C4-2B (cell line): ENCODE results near the gene NLGN1.
"Not testable (repeated sequence)": the region's sequence is repeated elsewhere in the genome, so short reads cannot be mapped to it uniquely, and the experiment has no call there.

ENCODE experiments used
- H3K27ac ChIP-seq: fragments of 450-650 bp; 2 replicates; pipeline ENCODE4 v1.5.1; 2017
- ZFX ChIP-seq: fragments of 450-650 bp; IDR thresholded peaks from 2 replicates; pipeline ENCODE4 v1.6.1; 2017
- TF ChIP-seq, protein P1 (sequence below): fragments of 450-650 bp; conservative IDR thresholded peaks from 2 replicates; pipeline ENCODE4 v1.5.1; 2017; ENCODE audit warnings: mild to moderate bottlenecking

Gene NLGN1

DNA sequence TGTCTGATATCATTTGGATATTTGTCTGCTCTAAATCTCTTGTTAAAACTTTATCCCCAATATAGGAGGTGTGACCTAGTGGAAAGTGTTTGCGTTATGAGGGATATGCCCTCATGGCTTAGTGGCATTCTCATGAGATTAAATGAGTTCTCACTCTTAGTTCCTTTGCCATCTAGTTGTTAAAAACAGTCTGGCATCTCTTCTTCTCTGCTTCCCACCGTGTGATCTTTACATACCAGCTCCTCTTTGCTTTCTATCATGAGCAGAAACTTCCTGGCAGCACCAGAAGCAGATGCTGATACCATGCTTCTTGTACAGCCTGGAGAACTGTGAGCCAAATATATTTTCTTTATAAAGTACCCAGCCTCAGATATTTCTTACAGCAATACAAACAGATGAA is 33.0 kb downstream of the NLGN1 start:
- TF ChIP-seq ZFX, result no peak
- TF ChIP-seq, protein P1, sequence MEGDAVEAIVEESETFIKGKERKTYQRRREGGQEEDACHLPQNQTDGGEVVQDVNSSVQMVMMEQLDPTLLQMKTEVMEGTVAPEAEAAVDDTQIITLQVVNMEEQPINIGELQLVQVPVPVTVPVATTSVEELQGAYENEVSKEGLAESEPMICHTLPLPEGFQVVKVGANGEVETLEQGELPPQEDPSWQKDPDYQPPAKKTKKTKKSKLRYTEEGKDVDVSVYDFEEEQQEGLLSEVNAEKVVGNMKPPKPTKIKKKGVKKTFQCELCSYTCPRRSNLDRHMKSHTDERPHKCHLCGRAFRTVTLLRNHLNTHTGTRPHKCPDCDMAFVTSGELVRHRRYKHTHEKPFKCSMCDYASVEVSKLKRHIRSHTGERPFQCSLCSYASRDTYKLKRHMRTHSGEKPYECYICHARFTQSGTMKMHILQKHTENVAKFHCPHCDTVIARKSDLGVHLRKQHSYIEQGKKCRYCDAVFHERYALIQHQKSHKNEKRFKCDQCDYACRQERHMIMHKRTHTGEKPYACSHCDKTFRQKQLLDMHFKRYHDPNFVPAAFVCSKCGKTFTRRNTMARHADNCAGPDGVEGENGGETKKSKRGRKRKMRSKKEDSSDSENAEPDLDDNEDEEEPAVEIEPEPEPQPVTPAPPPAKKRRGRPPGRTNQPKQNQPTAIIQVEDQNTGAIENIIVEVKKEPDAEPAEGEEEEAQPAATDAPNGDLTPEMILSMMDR, result no peak
- no peak overlapping the region for H3K27ac ChIP-seq

DNA sequence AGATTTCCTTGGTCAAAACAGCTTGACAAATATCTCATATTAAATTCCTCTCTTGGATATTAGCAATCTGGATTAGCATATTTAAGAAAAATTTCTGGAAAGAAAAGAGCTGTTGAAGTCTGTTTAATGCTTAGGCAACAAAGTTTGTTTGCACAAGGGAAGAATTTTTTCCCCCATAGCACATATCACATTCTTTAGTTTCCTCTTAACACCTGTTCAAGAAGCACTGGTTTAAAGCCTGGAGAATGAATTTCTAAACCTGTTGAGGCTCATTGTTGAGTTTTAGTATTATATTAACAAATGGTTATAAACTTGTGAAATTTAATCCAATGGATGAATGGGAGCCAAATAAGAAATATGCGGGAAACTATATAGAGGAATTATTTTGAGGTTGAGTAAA is 41.5 kb downstream of the NLGN1 start:
- H3K27ac ChIP-seq, result no peak overlapping the region
- TF ChIP-seq ZFX, result no peak
- TF ChIP-seq, protein P1, result no peak

- no peak overlapping the region for H3K27ac ChIP-seq
- no peak for TF ChIP-seq ZFX
- TF ChIP-seq, protein P1, result no peak
Observed at GRCh38 chr3:173440514-173440913, 43.0 kb downstream of the NLGN1 start.

GRCh38 chr3:173451561-173451960 is 54.0 kb downstream of the NLGN1 start:
- not testable (repeated sequence) for H3K27ac ChIP-seq

GRCh38 chr3:173463250-173463649 is 65.7 kb downstream of the NLGN1 start:
- TF ChIP-seq, protein P1, result no peak
- no peak for TF ChIP-seq ZFX
- H3K27ac ChIP-seq, result no peak overlapping the region

DNA sequence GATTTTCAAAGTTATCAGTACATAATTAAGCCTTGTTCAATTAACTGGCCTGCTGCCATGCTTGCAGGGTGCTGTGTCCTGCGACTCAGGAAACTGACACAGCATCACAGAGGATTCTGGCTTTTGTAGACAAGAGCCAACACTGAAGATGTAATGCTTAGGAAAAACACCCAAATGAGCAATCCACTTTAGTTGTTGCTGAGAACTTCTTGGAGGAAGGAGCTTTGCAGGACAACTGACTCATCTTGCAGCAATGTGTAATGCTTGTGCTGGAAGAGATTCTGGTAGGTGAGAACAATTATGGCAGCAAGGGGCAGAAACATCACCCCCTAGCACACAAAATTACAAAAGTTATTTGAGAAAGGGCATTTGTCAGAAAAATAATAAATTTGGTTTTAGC is 67.6 kb downstream of the NLGN1 start:
- TF ChIP-seq, protein P1, result no peak
- TF ChIP-seq ZFX, result no peak
- H3K27ac ChIP-seq, result no peak overlapping the region

DNA sequence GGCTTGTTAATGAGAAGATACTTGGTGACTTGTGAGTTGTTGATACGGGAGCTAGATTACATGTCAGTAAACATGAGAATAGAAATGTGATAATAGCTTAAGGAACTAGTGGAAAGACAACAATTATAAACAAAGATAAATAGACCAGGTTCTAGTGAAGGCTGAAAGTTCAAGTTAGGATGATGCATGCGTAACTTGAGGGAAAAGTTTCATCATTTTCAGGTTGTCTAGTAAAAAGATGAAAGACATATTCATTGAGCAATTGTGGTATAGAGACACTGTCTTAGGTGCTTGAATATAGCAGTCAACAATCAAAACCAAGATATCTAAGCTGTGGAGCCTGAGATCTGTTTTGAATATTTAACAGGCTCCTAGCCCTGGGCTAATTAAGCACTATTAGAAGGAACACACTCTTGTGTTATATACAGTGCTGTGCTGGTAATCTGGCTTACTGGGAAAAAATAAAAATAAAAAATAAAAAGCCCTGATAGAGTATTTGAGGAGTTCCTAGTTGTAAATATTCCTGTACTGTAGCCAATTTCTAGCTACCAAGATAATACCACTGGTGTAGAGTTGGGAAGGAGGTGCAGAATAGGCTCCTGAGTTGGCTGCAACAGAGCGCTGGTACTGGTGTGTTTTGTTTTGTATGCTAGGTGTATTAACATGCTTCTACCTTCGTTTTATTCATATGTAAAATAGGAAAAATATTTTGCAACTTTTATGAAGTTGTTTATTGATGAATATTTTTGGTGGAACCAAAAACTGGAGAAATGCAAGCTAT is 68.5 kb downstream of the NLGN1 start:
- no peak for TF ChIP-seq ZFX
- no peak overlapping the region for H3K27ac ChIP-seq

DNA sequence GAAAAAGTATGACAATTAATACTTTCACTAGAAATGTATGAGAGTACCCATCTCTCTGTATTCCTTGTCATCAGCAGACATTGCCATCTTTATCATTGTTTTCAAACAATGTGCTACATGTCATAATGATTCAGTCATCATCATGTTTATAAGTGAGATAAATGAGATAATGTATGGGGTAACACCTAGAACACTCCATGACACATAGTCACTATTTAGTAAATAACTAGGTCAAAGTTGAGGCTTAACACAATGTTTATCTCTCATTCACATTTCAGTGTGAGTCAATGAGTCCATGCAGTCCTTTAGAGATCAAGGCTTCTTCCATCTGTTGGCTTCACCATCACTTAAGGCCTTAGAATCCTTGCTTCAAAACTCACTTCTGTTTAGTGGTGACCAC is 70.0 kb downstream of the NLGN1 start:
- TF ChIP-seq ZFX, result no peak
- TF ChIP-seq, protein P1, result no peak
- H3K27ac ChIP-seq, result no peak overlapping the region

GRCh38 chr3:173473237-173473636 is 75.7 kb downstream of the NLGN1 start:
- H3K27ac ChIP-seq, result no peak overlapping the region
- TF ChIP-seq, protein P1, result no peak
- no peak for TF ChIP-seq ZFX
